ENCODE results near the gene CTR9.

- TF ChIP-seq CTCF (IDR thresholded peaks at IDR 0.05 in 8 of 11, conservative IDR thresholded peaks at IDR 0.05 in 3 of 11) (no peak), POLR2A (IDR thresholded peaks at IDR 0.05) (no peak), POLR2AphosphoS5 (IDR thresholded peaks at IDR 0.05) (no peak)
These were observed 8.4 kb upstream of the CTR9 start for GRCh38 chr11:10742460-10743208.
